Measurements from ENCODE around the gene IQCN.

IQCN gene

DNA sequence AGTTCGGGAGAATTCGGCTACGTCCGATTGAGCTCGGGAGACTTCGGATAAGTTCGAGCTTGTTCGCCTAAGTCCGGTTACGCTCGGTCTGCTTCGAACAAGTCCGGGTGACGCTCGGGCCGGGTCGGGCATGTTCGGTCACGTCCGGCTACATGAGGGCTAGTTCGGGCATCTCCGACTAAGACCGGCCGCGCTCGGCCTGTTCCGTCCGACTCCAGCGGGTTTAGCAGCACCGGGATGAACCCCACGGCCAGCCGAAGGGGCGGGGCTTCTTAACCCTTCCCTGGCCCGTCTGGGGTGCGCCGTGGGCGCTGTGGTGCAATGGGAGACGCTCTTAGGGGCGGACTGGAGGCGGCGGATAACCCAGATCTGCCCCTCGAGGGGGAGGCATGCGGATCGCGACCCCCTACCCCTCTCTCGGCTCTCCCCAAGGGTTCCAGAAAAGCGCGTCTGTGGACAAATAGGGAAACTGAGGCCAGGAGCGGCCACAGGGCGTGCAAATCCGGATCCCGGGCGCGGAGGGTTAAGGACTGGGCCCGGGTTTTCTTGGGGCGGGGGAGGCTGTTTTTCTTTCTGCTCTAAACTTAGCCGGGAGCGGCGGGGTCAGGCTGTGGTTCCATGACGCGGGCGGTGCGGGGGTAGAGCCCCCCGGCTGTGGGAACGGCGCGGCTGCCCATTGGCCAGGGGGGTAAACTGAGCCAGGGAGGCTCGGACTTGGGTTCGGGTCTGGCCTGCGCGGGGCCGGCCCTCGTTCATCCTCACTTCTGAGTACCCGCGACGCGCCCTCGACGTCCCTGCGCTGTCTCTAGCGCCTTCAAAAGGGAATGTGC lies 49.5 kb downstream of the IQCN start:
- TF ChIP-seq POLR2AphosphoS5 (IDR thresholded peaks at IDR 0.05; ENCODE audit: low read depth, low read length) (no peak), SIN3A (IDR thresholded peaks at IDR 0.05; ENCODE audit: borderline replicate concordance, insufficient read depth, low read length) (no peak), FOXP2 (optimal IDR thresholded peaks at IDR 0.05; ENCODE audit: borderline replicate concordance, extremely low read depth, extremely low read length, insufficient read depth) (no peak), TAF1 (IDR thresholded peaks at IDR 0.05; ENCODE audit: borderline replicate concordance, insufficient read depth, low read length) (no peak)
- TF ChIP-seq, protein P1, sequence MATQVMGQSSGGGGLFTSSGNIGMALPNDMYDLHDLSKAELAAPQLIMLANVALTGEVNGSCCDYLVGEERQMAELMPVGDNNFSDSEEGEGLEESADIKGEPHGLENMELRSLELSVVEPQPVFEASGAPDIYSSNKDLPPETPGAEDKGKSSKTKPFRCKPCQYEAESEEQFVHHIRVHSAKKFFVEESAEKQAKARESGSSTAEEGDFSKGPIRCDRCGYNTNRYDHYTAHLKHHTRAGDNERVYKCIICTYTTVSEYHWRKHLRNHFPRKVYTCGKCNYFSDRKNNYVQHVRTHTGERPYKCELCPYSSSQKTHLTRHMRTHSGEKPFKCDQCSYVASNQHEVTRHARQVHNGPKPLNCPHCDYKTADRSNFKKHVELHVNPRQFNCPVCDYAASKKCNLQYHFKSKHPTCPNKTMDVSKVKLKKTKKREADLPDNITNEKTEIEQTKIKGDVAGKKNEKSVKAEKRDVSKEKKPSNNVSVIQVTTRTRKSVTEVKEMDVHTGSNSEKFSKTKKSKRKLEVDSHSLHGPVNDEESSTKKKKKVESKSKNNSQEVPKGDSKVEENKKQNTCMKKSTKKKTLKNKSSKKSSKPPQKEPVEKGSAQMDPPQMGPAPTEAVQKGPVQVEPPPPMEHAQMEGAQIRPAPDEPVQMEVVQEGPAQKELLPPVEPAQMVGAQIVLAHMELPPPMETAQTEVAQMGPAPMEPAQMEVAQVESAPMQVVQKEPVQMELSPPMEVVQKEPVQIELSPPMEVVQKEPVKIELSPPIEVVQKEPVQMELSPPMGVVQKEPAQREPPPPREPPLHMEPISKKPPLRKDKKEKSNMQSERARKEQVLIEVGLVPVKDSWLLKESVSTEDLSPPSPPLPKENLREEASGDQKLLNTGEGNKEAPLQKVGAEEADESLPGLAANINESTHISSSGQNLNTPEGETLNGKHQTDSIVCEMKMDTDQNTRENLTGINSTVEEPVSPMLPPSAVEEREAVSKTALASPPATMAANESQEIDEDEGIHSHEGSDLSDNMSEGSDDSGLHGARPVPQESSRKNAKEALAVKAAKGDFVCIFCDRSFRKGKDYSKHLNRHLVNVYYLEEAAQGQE (IDR thresholded peaks at IDR 0.05; ENCODE audit: insufficient read depth in 1 of 2, low read depth in 2 of 2, low read length in 2 of 2) = no peak; a peak in 1 of 4 replicates

DNA sequence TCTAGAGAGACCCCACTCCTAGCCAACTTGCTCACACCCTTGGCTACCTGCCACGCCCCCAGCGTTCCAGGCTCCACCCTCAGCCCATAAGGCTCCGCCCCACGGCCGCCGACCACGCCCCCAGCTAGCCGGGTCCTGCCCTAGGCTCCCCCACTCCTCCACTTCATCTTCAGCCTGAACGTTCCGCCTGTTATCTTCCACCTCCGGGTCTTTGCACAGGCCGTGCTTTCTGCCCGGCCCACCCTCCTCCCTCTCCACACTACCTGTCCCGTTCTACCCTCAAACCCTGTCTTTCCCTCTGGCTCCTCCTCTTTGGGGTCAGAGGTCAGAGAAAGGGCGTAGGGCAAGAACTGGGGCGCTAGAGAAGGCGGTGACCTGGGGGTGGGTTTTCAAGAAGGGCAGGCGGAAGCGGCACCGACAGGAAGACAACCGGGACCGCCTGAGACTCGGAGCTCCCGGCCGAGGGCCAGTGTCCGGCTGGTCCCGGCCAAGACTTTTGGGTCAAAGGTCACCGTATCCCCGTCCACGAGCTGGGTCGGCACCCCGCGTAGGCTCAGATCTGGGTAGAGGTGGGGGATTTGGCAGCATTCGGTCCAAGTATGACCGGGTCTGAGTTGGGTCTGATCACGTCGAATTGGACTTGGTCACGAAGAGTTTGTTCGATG lies 50.3 kb downstream of the IQCN start:
- TF ChIP-seq SIN3A (IDR thresholded peaks at IDR 0.05; ENCODE audit: borderline replicate concordance, insufficient read depth, low read length) = no peak
- TF ChIP-seq, protein P1 (IDR thresholded peaks at IDR 0.05; ENCODE audit: insufficient read depth in 1 of 2, low read depth in 2 of 2, low read length in 2 of 2) = peak in 1 of 2 experiments; percentile 25; a peak in 1 of 4 replicates
- TF ChIP-seq FOXP2 (optimal IDR thresholded peaks at IDR 0.05; ENCODE audit: borderline replicate concordance, extremely low read depth, extremely low read length, insufficient read depth) = no peak
- TF ChIP-seq POLR2AphosphoS5 (IDR thresholded peaks at IDR 0.05; ENCODE audit: low read depth, low read length) = peak; percentile 46; the same call in 1 of the 2 replicates
- TF ChIP-seq TAF1 (IDR thresholded peaks at IDR 0.05; ENCODE audit: borderline replicate concordance, insufficient read depth, low read length) = peak; percentile 50; the same call in 1 of the 2 replicates

DNA sequence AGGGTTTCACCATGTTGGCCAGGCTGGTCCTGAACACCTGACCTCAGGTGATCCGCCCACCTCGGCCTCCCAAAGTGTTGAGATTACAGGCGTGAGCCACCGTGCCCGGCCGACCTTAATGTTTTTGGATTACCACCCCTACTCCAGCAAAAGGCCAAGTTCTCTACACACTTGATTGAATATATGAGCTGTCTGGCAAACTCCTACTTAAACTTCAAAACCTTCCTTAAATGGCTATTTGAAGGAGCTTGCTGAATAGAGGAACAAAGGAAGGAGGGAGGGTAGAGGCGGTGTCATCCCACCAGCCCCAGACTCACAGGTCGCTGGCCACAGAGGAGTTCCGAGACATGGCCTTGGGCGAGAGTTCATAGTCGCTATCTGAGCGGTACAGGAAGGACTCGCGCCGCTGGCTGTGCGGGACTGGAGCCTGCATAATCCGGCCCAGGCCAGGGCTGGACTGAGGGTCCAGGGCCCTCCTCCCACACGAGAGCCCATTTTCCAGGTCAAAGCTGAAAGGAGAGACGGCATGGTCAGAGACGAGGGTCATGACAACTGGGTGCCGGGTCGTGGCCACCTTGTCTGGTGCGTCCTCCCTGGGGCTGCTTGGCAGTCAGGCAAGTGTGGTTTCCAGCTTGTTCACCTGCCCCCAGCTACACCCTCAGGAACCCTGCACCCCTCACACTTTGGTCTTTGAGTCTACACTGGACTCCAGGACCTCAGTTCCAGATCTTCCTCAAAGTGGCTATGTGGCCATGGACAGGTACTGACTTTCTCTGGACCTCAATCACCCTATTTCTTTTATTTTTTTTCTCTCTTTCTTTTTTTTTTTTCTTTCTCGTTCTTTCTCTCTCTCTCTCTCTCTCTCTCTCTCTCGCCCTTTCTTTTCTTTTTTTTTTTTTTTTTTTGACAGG lies 52.2 kb downstream of the IQCN start:
- TF ChIP-seq FOXP2 (optimal IDR thresholded peaks at IDR 0.05; ENCODE audit: borderline replicate concordance, extremely low read depth, extremely low read length, insufficient read depth) (no peak), SIN3A (IDR thresholded peaks at IDR 0.05; ENCODE audit: borderline replicate concordance, insufficient read depth, low read length) (no peak), TAF1 (IDR thresholded peaks at IDR 0.05; ENCODE audit: borderline replicate concordance, insufficient read depth, low read length) (no peak), POLR2AphosphoS5 (IDR thresholded peaks at IDR 0.05; ENCODE audit: low read depth, low read length) (no peak)
- TF ChIP-seq, protein P1 (IDR thresholded peaks at IDR 0.05; ENCODE audit: insufficient read depth in 1 of 2, low read depth in 2 of 2, low read length in 2 of 2) = no peak

DNA sequence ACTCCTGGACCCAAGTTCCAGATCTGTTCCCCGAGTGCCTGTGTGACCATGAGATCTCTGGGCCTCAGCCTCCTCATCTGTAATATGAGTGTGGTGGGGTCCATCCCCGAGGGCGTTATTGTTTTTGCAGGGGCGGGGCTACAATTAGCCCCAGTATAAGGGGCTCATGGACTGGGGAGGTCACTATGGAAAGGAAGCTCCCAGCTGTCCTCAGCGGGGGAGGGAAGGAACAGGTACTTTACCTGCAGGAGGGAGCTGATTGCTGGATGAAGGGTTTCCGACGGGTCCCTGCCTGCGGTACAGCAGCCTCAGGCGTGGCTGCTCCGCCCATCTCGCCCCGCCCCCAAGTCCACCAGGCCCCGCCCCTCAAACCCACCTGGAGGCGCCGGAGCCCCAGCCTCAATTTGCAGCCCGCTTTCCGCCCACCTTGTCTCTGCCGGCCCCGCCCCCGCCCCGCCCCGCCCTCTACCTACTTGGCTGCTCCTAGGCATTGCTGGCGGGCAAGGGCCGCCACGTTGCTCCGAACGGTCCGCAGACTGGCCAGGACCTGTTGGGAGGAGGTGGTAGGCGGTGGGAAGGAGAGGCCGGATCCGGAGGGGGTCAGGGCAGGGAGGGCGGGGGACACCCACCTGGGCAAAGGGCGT lies 53.5 kb downstream of the IQCN start:
- TF ChIP-seq FOXP2 (optimal IDR thresholded peaks at IDR 0.05; ENCODE audit: borderline replicate concordance, extremely low read depth, extremely low read length, insufficient read depth) (no peak), TAF1 (IDR thresholded peaks at IDR 0.05; ENCODE audit: borderline replicate concordance, insufficient read depth, low read length) (no peak), SIN3A (IDR thresholded peaks at IDR 0.05; ENCODE audit: borderline replicate concordance, insufficient read depth, low read length) (no peak), POLR2AphosphoS5 (IDR thresholded peaks at IDR 0.05; ENCODE audit: low read depth, low read length) (no peak)
- TF ChIP-seq, protein P1 (IDR thresholded peaks at IDR 0.05; ENCODE audit: insufficient read depth in 1 of 2, low read depth in 2 of 2, low read length in 2 of 2) = no peak

Measured in PFSK-1 (cell line).